Measurements from ENCODE around the gene SIN3A.

The SIN3A gene

DNA sequence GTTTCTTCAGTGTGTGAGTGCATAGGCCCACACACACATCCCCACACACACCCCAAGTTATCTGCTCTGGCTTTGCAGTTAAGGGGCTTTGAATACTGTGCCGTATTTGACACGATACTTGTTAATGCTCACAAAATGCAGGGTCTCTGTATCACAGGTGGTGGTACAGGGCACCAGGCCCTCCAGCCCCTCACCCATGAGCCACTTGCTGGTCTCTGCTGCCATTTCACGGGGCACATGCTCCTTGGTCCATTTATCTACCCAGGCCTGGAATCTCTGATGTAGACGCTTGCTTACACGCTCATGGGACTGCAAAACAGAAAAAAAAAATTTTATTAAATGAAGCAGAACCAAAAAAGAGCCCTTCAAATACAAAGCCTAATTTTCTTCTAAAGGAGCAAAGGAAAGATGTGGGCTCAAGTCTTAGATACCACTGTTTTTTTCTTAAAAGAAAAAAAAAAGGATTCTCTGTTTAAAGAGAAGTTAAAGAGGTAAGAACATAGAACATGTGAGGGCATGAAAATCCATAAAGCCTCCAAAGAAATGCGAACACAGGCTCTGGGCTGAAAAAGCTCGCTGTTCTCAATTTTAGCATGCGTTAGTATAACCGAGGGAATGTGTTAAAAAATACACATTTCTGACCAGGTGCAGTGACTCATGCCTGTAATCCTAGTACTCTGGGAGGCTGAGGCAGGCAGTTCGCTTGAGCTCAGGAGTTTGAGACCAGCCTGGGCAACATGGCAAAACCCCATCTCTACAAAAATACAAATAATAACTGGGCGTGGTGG is 79.4 kb downstream of the SIN3A start:
- no peak for DNase-seq

DNA sequence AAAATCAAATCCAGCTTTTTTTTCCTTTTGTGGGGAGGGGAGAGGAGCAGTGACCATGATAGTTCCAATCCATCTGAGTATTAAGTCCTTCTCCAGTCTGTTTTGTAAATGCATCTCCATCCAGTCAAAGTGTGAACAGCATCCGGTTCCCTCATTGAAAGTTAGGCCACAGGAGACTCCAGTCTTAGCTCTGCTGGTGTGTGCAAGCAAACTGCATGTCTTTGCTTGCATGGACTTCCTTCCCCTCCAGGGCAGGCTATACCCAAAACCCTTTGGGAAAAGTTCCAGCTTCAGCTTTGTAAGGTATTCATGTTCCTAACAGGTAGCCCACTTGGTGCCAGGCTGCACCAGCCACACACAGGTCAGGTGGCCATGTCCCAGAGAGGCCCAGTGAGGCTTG is 80.0 kb downstream of the SIN3A start:
- DNase-seq: no peak

DNA sequence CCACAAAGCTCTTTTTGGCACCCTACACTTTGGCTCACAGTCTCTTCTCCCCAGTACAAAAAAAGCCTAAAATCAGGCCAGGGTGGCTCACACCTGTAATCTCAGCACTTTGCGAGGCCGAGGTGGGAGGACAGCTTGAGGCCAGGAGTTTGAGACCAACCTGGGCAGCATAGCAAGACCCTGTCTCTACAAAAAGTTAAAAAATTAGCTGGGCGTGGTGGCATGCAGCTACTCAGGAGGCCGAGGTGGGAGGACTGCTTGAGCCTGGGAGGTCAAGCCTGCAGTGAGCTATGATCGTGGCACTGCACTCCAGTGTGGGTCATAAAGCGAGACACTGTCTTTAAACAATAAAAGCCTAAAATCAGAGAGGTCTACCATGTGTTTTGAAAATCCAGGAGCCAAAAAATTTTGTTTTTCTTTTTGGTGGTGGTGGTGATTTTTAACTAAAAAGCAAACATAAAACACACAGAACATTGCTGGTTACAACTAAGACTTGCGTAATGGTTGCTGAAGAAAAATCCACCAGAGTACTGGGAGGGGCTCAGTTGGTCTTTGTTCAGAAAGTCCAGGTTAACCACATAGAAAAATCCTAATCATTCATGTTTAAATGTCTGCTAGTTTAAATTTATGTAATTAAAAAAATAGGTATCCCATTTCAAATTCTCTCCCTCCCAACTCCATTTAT is 81.5 kb downstream of the SIN3A start:
- DNase-seq: no peak

DNA sequence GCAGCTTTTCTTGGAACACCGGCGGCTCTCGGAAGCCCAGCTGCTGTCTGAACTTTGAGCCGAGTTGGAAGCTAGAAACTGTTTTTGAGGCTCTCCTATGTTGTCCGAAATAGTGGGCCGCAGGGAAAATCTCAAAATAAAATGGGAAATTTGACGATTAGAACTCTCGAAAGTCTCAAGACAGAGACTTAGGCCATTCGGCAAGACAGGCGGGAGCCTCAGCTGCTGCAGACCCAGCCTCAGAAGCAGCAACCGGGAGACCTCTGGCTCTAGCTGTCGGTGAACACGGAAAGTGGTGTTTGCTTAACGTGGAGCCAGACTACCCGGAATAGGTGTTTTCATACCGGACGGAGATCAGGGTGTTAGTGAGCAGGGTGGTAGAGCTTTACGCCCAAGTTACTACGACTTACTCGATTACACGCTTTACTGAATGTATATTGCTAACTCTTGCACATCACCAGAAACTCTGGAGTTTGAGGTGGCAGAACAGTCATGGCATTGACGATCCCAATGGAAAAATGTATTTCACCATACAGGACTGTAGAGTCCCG is 82.7 kb downstream of the SIN3A start:
- DNase-seq: no peak

GRCh38 chr15:75367913-75368688 is 83.4 kb downstream of the SIN3A start, which contains the start of gene MAN2C1:
Gene MAN2C1 (minus strand): TSS chr15:75368607. CDS start chr15:75368583, 24 bp downstream.
- peak; percentile 93 to 97 for DNase-seq

GRCh38 chr15:75367406-75367912 is 84.0 kb downstream of the SIN3A start:
- DNase-seq: no peak

GRCh38 chr15:75367006-75367405 is 84.5 kb downstream of the SIN3A start:
- no peak for DNase-seq

GRCh38 chr15:75366163-75366562 is 85.3 kb downstream of the SIN3A start:
- no peak for DNase-seq

DNA sequence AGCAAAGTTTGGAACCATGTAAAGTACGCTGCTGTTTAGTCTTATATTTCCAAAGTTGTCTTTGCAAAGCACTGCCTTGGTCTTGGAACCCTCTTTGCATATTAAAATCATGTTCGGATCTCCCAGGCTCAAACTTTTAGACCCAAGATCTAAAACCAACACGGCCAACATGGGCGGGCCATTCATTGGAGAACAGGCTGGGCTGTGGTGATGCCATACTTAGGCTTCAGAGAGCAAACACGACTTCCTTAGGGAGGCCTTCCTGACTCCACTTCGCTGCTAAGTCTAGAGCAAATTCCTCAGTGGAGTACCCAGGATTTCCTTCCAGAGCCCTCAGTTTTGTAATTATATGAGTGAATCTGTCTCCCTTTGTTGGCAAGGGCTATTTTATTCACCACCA is 86.6 kb downstream of the SIN3A start:
- no peak for DNase-seq

DNA sequence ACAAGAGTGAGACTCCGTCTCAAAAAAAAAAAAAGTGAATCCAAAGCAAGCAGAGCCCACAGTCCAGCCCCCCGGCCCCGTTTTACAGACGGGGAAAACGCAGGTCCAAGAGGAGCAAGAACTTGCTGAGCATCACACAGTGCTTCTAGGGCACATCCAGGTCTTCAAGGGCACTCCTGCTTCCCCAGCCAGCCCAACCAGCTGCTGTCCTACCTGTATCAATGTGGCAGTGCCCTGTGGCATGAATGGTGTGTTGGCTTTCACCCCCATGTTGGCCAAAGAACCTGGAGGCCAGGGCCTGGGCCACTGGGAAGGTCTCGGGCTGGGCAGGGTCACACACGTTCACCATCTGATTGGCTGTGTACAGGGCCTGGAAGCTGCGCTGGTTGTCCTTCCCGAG is 87.7 kb downstream of the SIN3A start:
- DNase-seq: no peak

- no peak for DNase-seq
These were observed 88.7 kb downstream of the SIN3A start for GRCh38 chr15:75362642-75363249.

DNA sequence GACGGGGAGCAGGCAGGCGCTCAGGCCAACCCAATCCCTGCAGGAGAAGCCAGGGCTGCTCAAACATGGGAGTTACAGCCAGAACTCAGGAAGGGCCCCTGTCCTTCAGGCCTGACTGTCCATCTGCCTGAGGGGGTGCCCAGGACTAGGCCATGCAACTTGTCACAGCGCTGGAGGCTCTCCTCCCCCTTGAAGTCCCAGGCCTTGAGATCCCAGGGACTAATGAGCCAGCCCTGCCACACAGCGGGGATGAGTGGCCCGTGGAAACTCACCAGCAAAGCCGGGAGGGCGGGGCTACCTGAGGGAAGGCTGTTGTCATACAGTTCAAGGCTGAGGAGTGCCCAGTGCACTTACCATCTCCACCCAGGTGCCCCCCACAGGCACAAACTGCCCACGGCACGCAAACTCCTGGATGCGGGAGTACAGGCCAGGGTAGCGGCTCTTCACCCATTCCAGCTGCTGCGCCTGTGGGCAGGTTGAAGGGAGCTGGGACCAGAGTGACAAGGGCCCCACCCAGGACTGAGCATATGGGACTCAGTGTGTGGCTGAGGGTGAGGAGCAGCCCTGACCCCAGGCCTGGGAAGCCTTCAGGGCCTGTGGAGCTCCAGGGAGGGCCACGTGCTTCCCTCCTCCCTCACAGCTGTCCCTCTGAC is 89.4 kb downstream of the SIN3A start:
- no peak for DNase-seq

DNA sequence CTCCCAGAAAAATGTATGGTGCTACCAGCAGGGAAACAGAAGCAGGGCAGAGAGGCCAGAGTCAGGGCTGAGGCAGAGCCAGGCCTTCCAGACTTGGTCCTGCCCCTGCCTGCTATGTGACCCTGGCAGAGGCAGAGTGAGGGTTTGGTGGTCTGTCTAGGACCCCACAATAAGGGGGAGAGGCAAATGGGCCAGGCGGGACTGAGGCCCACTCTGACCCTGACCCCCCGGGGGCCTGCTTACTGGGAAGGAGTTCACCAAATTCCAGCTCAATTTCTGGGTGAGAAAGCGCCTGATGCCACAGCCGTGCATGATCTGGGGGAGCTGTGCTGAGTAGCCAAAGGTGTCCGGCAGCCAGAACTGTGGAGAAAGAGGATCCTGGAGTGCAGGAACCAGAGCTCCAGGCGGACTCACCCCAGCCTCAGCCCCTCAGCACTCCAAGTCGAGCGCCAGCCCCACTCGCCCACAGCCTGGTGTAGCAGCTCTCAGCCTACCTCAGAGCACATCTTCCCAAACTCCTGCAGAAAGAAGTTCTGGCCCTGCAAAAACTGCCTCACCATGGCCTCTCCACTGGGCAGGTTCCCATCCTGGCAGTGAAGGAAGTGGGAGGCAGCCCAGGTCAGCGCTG is 90.0 kb downstream of the SIN3A start:
- no peak for DNase-seq

GRCh38 chr15:75360856-75361255 is 90.6 kb downstream of the SIN3A start:
- no peak for DNase-seq

DNA sequence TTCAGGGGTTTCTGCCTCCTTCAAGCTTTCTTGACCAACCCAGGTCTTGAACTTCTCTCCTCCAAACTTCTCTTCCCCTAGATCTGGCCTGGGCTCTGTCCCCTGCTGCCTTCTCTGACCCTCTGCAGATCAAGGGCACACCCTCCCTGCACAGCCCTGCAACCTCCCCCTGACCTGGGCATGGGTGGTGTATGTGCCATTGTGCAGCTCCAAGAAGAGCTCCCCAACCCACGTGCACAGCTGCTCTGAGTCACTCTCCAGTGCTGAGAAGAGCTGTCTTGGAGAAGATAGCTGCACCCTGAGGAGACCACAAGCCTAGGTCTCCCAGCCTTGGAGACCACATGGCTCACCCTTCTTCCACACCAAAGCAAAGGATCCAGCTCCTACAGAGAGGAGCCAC is 91.1 kb downstream of the SIN3A start:
- no peak for DNase-seq

DNA sequence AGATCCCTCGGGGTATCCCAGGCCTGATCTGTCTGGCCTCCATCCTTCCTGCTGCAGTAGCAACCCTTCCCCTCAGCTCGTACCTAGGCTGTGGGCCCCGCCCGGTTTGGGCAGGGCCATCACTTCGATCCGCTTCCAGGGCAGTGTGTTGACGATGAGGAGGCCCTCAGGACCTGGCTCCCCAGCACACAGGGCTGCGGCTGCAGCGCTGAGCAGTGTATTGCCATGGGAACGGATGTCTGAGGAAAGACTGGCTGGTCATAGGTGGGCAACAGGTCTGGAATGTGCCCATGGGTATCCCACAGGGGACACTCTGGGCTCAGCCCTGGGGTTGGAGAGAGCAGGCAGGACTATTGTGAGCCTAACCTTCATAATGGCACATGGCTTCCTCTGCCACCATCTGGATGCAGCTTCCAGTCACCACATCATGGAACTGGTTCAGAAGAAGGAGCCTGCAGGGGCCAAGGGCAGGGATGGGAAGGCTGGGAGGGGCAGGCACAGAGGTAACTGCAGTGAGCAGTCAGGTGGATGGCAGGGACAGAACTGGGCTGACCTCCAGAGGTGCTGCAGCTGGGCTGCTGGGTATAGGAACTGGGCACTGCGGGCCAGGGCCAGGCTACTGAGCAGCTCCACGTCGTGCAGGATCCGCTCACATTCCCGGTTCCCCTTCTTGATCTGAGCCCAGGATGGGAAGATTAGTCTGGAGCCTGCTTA is 91.8 kb downstream of the SIN3A start:
- DNase-seq: no peak

DNA sequence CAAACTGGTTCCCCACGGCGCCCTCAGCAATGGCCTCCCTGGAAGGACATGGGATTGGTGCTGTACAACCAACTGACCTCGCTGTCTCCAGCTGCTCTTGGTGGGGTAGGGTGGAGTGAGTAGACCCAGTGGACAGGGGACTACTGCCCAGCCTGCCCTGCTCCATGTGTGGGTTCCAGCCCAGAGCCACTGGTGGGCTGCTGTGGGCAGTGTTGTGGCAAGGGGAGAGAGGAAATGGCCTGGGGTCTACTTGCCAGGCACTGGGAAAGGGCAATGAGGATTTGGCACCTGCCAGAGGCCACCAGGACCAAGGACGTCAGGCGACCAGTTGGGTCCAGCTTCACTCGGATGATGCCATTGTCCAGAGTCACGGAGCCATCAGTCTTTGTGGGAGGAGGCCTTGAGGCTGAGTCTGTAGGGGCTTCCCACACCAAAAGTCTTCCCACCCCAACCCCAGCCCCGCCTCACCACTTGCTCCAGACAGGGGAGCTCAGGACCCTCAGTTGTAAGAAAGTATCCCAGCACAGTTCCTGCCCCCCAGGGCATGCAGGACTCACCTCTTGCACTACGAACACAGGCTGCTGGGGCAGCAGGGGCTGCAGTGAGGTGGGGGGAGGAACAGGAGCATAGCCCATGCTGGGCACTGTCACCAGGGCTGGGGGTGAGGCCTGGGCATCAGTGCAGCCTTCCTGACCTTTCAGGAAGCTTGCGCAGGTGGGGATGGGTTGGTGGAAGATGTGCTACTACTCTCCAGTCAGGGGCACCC is 92.5 kb downstream of the SIN3A start:
- no peak for DNase-seq

DNA sequence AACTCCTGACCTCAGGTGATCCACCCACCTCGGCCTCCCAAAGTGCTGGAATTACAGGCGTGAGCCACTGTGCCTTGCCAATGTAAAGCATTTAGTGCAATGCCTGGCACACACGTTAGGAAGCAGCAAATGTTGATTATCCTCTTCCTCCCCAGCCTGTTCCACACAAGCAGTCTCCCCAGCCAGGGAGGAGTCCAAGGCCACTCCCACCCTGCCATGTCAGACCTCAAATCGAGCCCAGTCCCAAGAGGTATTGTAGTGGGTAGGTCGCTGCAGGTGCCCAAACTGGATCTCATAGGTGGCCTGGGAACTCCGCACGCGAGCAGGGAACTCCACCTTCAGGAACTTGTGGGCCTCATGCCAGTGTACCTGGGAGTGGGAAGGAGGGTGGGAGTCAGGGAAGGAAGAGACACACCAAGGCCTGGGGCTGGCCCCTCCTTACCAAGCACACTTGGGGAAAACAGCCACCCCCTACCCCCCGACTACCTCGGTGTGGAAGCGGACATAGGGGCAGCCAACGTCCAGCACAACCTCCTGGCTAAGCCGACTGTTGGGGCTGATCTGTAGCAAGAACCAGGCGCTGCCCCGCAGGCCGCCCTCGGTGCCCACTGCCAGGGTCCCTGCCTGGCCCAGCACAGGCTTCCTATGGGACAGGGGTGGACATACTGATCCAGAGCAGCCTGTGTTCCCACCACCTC is 93.4 kb downstream of the SIN3A start:
- no peak for DNase-seq

DNA sequence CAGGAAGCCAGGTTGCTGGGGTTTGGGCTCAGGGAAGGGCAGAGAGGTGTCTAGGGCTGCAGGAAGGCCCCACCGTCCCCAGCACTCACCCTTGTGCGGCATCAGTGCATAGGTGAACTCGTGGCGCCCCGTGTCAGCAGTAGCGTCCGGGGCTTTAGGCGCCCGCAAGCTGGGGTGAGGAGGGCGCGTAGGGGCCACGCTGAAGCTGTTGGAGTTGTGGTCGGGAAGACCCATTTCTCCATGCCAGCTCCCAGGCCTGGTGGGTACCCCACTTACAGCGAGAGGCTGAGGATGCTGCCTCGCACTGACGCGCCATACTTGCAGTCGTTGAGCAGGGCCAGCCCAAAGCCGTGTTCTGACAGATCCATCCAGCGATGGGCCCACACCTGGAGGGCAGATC is 95.0 kb downstream of the SIN3A start:
- no peak for DNase-seq

DNA sequence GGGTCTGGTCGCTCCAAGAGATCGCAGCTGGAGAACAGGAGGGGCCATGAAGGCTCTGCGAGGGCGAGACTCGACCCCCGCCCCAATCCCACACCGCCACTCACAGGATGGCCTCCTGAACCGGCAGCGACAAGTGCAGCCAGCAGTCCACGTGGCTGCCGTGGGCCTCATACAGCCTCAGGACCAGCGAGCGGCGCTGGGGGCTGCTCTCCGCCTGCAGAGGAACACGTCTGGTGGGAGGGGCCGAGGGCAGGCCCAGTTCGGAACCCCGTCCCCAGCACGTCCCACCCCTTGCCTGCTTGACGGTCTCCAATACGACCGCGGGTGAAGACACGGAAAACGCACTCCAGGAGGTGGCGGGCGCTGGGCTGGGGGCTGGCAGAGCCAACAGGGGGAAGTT is 95.5 kb downstream of the SIN3A start:
- no peak for DNase-seq
